ENCODE data around the gene ALPL.

- TF ChIP-seq SREBF2 (IDR thresholded peaks at IDR 0.05) (no peak), CTCF (IDR thresholded peaks at IDR 0.05) (no peak), MYC (IDR thresholded peaks at IDR 0.05; ENCODE audit: borderline replicate concordance, low read length) (no peak), HOXA7 (CRISPR knock-in tag; IDR thresholded peaks at IDR 0.05) (no peak), KDM1A (IDR thresholded peaks at IDR 0.05; ENCODE audit: low read depth) (no peak), RFX5 (IDR thresholded peaks at IDR 0.05) (no peak), POLR2A (IDR thresholded peaks at IDR 0.05; ENCODE audit: low read length) (no peak), RCOR1 (IDR thresholded peaks at IDR 0.05; ENCODE audit: low read depth, low read length) (no peak), USF2 (IDR thresholded peaks at IDR 0.05) (no peak)
Measured at GRCh38 chr1:21573475-21573874, 64.3 kb downstream of the ALPL start.

Data from A549 (cell line).